HL-60 (cell line): ENCODE measurements around the gene PROSER2.
A peak's percentile ranks its signal among the peaks of the same experiment; 100 is the strongest.

Source experiments
- DNase-seq, 2 experiments: peaks; one replicate each; pipeline ENCODE4 v3.0.0-alpha.2; 2010 to 2020; ENCODE audit warnings: low read depth in 1 of 2, low spot score in 1 of 2
- H3K27ac ChIP-seq: fragments of 250-450 bp; sonication (Bioruptor Pico); replicated peaks from 2 replicates; pipeline ENCODE4 v1.5.1; 2020; ENCODE audit warnings: mild to moderate bottlenecking, moderate library complexity
- H3K27me3 ChIP-seq: fragments of 250-450 bp; sonication (Bioruptor Pico); 2 replicates; pipeline ENCODE4 v1.5.1; 2021; ENCODE audit warnings: mild to moderate bottlenecking, moderate library complexity; ENCODE audit not compliant: insufficient read depth, poor library complexity, severe bottlenecking
- H3K4me3 ChIP-seq: replicated peaks from 2 replicates; pipeline ENCODE4 v1.5.1; 2011; ENCODE audit warnings: mild to moderate bottlenecking, control low read depth, low read length; ENCODE audit not compliant: insufficient read depth
- CTCF ChIP-seq: IDR thresholded peaks from one replicate; pipeline ENCODE4 v1.5.1; 2011; ENCODE audit warnings: low read length, control low read depth, inconsistent platforms; ENCODE audit not compliant: insufficient read depth
- GABPA ChIP-seq: IDR thresholded peaks from 2 replicates; pipeline ENCODE4 v1.6.1; 2012; ENCODE audit warnings: low read depth
- POLR2AphosphoS5 ChIP-seq: IDR thresholded peaks from 2 replicates; pipeline ENCODE4 v1.6.1; 2012; ENCODE audit warnings: low read depth
- REST ChIP-seq: IDR thresholded peaks from 2 replicates; pipeline ENCODE4 v1.6.1; 2012; ENCODE audit warnings: low read depth; ENCODE audit not compliant: insufficient replicate concordance
- SPI1 ChIP-seq: IDR thresholded peaks from 2 replicates; pipeline ENCODE4 v1.6.1; 2012; ENCODE audit warnings: low read depth, mild to moderate bottlenecking, borderline replicate concordance

PROSER2 gene

GRCh38 chr10:11824376-11824775 lies 1.2 kb downstream of the PROSER2 start:
- no peak for DNase-seq
- peak overlapping the region; percentile 68; the same call in 1 of the 2 replicates for H3K4me3 ChIP-seq
- TF ChIP-seq GABPA (no peak), SPI1 (no peak), CTCF (no peak), REST (no peak), POLR2AphosphoS5 (no peak)
- no peak overlapping the region for H3K27ac ChIP-seq
- no peaks in the 10 kb centered on the region for H3K27me3 ChIP-seq

GRCh38 chr10:11824825-11825224 lies 1.7 kb downstream of the PROSER2 start:
- no peak for TF ChIP-seq POLR2AphosphoS5
- no peak for TF ChIP-seq GABPA
- no peak for TF ChIP-seq SPI1
- TF ChIP-seq REST = no peak
- Histone ChIP-seq H3K4me3 (no peak overlapping the region), H3K27ac (no peak overlapping the region), H3K27me3 (no peaks in the 10 kb centered on the region)
- no peak for DNase-seq

- no peak overlapping the region for H3K27ac ChIP-seq
- H3K4me3 ChIP-seq = no peak overlapping the region
- no peaks in the 10 kb centered on the region for H3K27me3 ChIP-seq
- TF ChIP-seq REST (no peak), GABPA (no peak), POLR2AphosphoS5 (no peak), SPI1 (no peak), CTCF (no peak)
- no peak for DNase-seq
These were observed 2.7 kb downstream of the PROSER2 start for GRCh38 chr10:11825796-11826414.
